Measurements from ENCODE around the gene PITPNB.

PITPNB gene

DNA sequence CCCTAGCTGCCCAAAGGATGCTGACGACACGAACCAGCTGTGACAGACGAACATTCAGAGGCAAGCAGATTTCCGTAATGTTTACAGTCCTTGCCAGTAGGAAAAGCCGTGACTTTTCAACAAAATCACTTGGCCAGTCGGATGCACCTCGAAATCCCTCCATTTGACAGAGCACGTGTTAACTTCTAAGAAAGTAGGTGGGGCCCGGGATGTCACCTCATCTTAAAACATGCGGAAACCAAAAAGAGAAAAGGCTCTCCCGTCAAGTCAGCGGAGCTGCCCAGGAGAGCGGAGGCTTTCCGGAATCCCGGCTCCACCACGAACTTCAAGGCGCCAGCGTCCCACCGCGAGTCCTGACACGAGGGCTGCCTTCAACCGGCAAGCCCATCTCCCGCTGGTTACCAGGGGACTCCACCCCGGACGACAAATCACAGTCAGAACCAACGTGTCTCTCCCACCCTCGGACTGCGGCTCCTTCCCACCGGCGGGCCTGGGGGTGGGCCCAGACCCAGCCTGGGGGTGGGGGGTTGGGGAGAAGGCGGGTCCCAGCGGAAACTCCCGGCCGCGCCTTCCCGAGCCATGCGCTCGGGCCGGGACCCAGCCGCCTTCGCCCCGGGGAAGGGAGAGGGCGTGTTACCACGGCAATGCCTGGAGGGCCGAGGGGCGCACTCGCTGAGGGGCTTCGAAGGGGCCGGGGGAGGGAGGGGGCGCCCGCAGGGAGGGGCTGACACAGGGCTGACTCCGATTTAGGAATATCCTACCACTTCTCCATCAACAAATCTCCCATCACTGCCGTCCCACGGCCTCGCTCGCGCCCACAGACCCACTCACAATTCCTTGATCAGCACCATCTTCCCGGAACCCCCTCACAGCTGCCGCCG, 475 bp downstream of the PITPNB start:
- Histone ChIP-seq H3K4me1 (ENCODE audit: low read depth, poor library complexity, severe bottlenecking) (peaks cover 60% of the 10 kb centered on the region), H4K20me1 (ENCODE audit: insufficient read depth) (peaks cover 41% of the 10 kb centered on the region), H3K27ac (peak overlapping the region; percentile 64)

DNA sequence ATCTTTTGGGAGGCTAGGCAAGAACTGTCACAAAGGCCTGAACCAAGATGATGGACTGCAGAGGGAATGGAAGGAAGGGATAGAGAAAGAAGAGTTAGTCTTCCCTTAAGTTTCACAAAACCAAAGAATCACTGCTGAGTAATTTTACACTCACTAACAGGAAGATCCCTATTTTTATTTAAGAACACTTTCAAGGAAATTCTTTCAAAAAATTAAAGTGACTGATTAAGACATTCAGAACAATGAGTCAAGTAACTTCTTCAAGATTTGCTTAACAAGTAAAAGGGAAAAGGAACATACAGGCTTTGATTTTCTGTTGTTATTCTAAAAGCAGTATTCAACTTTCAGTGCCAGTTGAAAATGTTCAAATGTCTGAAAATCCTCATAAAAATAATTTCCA, 3.1 kb downstream of the PITPNB start:
- peak overlapping the region; percentile 85; the same call in 1 of the 2 replicates for H3K4me2 ChIP-seq
- H3K4me3 ChIP-seq (IDR thresholded peaks at IDR 0.05; ENCODE audit: insufficient read depth, low read depth, low read length): no peak overlapping the region
- H3K9ac ChIP-seq: no peak overlapping the region
- peaks cover 62% of the 10 kb centered on the region for H4K20me1 ChIP-seq (ENCODE audit: insufficient read depth)
- no peaks in the 10 kb centered on the region for H3K27me3 ChIP-seq (ENCODE audit: insufficient read depth, low read depth)
- TF ChIP-seq, protein P1, sequence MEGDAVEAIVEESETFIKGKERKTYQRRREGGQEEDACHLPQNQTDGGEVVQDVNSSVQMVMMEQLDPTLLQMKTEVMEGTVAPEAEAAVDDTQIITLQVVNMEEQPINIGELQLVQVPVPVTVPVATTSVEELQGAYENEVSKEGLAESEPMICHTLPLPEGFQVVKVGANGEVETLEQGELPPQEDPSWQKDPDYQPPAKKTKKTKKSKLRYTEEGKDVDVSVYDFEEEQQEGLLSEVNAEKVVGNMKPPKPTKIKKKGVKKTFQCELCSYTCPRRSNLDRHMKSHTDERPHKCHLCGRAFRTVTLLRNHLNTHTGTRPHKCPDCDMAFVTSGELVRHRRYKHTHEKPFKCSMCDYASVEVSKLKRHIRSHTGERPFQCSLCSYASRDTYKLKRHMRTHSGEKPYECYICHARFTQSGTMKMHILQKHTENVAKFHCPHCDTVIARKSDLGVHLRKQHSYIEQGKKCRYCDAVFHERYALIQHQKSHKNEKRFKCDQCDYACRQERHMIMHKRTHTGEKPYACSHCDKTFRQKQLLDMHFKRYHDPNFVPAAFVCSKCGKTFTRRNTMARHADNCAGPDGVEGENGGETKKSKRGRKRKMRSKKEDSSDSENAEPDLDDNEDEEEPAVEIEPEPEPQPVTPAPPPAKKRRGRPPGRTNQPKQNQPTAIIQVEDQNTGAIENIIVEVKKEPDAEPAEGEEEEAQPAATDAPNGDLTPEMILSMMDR (conservative IDR thresholded peaks at IDR 0.05; ENCODE audit: low read depth, low read length): no peak
- no peak overlapping the region for H3K27ac ChIP-seq
- H3K36me3 ChIP-seq (ENCODE audit: insufficient read depth): peaks cover 5% of the 10 kb centered on the region; the same call in 1 of the 2 replicates
- H3K4me1 ChIP-seq (ENCODE audit: low read depth, poor library complexity, severe bottlenecking): peaks cover 75% of the 10 kb centered on the region
- H3K79me2 ChIP-seq (ENCODE audit: insufficient read depth, low read depth): peaks cover 95% of the 10 kb centered on the region
- no peak overlapping the region for H2AFZ ChIP-seq (ENCODE audit: low read depth)

More for the DNA sequence above, 475 bp downstream of the PITPNB start:
- H3K36me3 ChIP-seq (ENCODE audit: insufficient read depth): no peaks in the 10 kb centered on the region
- TF ChIP-seq, protein P1 (conservative IDR thresholded peaks at IDR 0.05; ENCODE audit: low read depth, low read length): no peak
- H3K9ac ChIP-seq: peak overlapping the region; percentile 89
- H2AFZ ChIP-seq (ENCODE audit: low read depth): peak overlapping the region; percentile 30; the same call in 1 of the 2 replicates
- peaks cover 76% of the 10 kb centered on the region for H3K79me2 ChIP-seq (ENCODE audit: insufficient read depth, low read depth)
- peak overlapping the region; percentile 85 for H3K4me2 ChIP-seq
- no peaks in the 10 kb centered on the region for H3K27me3 ChIP-seq (ENCODE audit: insufficient read depth, low read depth)
- H3K4me3 ChIP-seq (IDR thresholded peaks at IDR 0.05; ENCODE audit: insufficient read depth, low read depth, low read length): no peak overlapping the region

DNA sequence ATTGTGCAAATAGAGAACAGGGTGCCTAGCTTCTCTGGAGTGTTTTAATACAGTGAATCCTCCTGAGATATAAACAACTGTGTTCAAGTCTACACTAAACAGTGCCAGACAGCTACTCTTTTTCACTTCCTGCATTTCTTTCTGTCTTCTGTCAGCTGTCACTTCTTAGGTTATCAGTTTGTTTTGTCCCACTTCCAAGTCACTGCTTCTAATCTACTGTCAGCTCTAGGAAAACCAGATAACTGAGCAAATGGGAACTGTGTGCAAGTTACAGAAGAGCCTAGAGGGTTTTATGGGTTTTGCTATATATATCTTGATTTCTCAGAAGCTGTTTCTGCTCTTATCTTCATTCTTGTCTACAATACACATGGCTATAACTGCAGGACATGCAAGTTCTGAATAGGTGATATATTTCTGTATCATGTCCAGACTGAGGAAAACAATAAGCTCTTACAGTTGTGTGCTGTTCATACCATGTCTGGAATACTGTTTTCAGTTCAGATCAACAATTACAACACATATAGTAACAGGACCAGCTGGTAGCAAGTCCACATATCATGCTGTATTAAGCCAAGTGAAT, 5.8 kb downstream of the PITPNB start:
- H3K4me3 ChIP-seq (IDR thresholded peaks at IDR 0.05; ENCODE audit: insufficient read depth, low read depth, low read length): no peak overlapping the region
- H3K4me1 ChIP-seq (ENCODE audit: low read depth, poor library complexity, severe bottlenecking): peaks cover 70% of the 10 kb centered on the region
- peaks cover 63% of the 10 kb centered on the region for H4K20me1 ChIP-seq (ENCODE audit: insufficient read depth)
- TF ChIP-seq, protein P1 (conservative IDR thresholded peaks at IDR 0.05; ENCODE audit: low read depth, low read length): no peak
- no peak overlapping the region; the same call in 1 of the 2 replicates for H3K4me2 ChIP-seq
- no peak overlapping the region for H2AFZ ChIP-seq (ENCODE audit: low read depth)
- H3K36me3 ChIP-seq (ENCODE audit: insufficient read depth): peaks cover 14% of the 10 kb centered on the region; the same call in 1 of the 2 replicates
- peaks cover 95% of the 10 kb centered on the region for H3K79me2 ChIP-seq (ENCODE audit: insufficient read depth, low read depth)
- no peaks in the 10 kb centered on the region for H3K27me3 ChIP-seq (ENCODE audit: insufficient read depth, low read depth)
- peak overlapping the region; percentile 19; the same call in 1 of the 2 replicates for H3K27ac ChIP-seq
- H3K9ac ChIP-seq: no peak overlapping the region

DNA sequence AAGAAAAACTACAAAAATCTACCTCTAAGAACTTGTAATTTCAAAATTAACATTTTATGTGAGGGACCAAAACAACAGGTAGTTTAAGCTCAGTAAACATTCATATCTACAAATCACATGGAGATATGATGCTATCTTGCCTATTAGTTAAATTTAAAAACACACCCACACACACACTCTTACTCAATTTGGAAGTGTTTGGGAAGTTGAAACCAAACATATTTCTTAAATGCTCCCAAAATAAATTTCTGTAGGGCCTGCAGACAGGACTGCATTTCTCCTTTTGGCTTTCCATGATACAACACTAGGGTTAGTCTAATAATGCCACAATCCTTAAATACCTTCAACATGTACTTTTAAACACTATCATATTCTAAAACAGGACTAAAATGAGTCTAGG, 7.0 kb downstream of the PITPNB start:
- peaks cover 93% of the 10 kb centered on the region for H3K79me2 ChIP-seq (ENCODE audit: insufficient read depth, low read depth)
- H3K36me3 ChIP-seq (ENCODE audit: insufficient read depth): peaks cover 14% of the 10 kb centered on the region; the same call in 1 of the 2 replicates
- H3K9ac ChIP-seq: no peak overlapping the region
- H4K20me1 ChIP-seq (ENCODE audit: insufficient read depth): peaks cover 58% of the 10 kb centered on the region
- TF ChIP-seq, protein P1 (conservative IDR thresholded peaks at IDR 0.05; ENCODE audit: low read depth, low read length): no peak
- H3K4me2 ChIP-seq: no peak overlapping the region
- no peak overlapping the region for H3K4me3 ChIP-seq (IDR thresholded peaks at IDR 0.05; ENCODE audit: insufficient read depth, low read depth, low read length)
- H3K27ac ChIP-seq: no peak overlapping the region
- no peaks in the 10 kb centered on the region for H3K27me3 ChIP-seq (ENCODE audit: insufficient read depth, low read depth)
- no peak overlapping the region for H2AFZ ChIP-seq (ENCODE audit: low read depth)
- H3K4me1 ChIP-seq (ENCODE audit: low read depth, poor library complexity, severe bottlenecking): peaks cover 62% of the 10 kb centered on the region

Measured in KMS-11 (cell line).